Frontal cortex (tissue), 4 donors: Measurements from ENCODE around the gene IL22RA1. TPM values are rescaled to one million over a fixed set of nuclear protein-coding genes. Genes with fewer than 3 reads are reported as not detected.

ENCODE experiments used
- DNase-seq, 2 donors: peaks; one replicate each; pipeline ENCODE4 v3.0.0; 2012; ENCODE audit warnings: low spot score in 2 of 2
- FAIRE-seq: peaks from 2 replicates; lab custom pipeline; 2012; peaks lifted over from hg19 to GRCh38; lab: Jason Lieb, UNC
- total RNA-seq: library from RNA; depleted of rRNA; stranded (reverse); fragments of >200 nt; gene quantifications from one replicate; pipeline ENCODE4 v1.2.3, GENCODE V29; 2014
- donor health status: control.
- donor health status: control.
- donor health status: control.

The IL22RA1 gene
- total RNA-seq, 1 donor from 2014 or later, result not detected

- FAIRE-seq (no peak), DNase-seq (no peak)
These were observed 24.3 kb downstream of the IL22RA1 start for GRCh38 chr1:24118410-24119242.

- FAIRE-seq (no peak), DNase-seq (no peak)
These were observed 25.1 kb downstream of the IL22RA1 start for GRCh38 chr1:24117722-24118409.

- DNase-seq (no peak), FAIRE-seq (no peak)
These were observed 25.8 kb downstream of the IL22RA1 start for GRCh38 chr1:24117132-24117531.

GRCh38 chr1:24114753-24115152 is 28.2 kb downstream of the IL22RA1 start:
- FAIRE-seq, result no peak
- no peak for DNase-seq

- no peak for DNase-seq
- no peak for FAIRE-seq
These were observed 29.3 kb downstream of the IL22RA1 start for GRCh38 chr1:24113641-24114033.

- DNase-seq (peak in 1 of 2 donors; percentile 62), FAIRE-seq (no peak)
These were observed 30.8 kb downstream of the IL22RA1 start, which contains the start of gene MYOM3 for GRCh38 chr1:24111996-24112779. Gene MYOM3, minus strand, starts transcription at chr1:24112135. Its CDS starts 3,499 bp downstream, at chr1:24108636.

- no peak for FAIRE-seq
- no peak for DNase-seq
These were observed 31.5 kb downstream of the IL22RA1 start for GRCh38 chr1:24111262-24111995.

- DNase-seq (no peak), FAIRE-seq (no peak)
These were observed 32.2 kb downstream of the IL22RA1 start for GRCh38 chr1:24110642-24111261.

GRCh38 chr1:24109686-24110475 is 33.1 kb downstream of the IL22RA1 start:
- DNase-seq (no peak), FAIRE-seq (no peak)

GRCh38 chr1:24109166-24109483 is 33.8 kb downstream of the IL22RA1 start:
- DNase-seq (no peak), FAIRE-seq (no peak)

- FAIRE-seq, result no peak
- no peak for DNase-seq
These were observed 34.4 kb downstream of the IL22RA1 start for GRCh38 chr1:24108334-24109165.

- DNase-seq (no peak), FAIRE-seq (no peak)
These were observed 35.3 kb downstream of the IL22RA1 start for GRCh38 chr1:24107462-24108138.

GRCh38 chr1:24105368-24106160 is 37.4 kb downstream of the IL22RA1 start:
- no peak for DNase-seq
- FAIRE-seq, result no peak

- DNase-seq, result no peak
- FAIRE-seq, result no peak
These were observed 38.1 kb downstream of the IL22RA1 start for GRCh38 chr1:24104854-24105253.

- DNase-seq, result no peak
- FAIRE-seq, result no peak
These were observed 39.1 kb downstream of the IL22RA1 start for GRCh38 chr1:24103879-24104278.

- no peak for FAIRE-seq
- no peak for DNase-seq
These were observed 39.5 kb downstream of the IL22RA1 start for GRCh38 chr1:24103408-24103807.

- no peak for DNase-seq
- FAIRE-seq, result no peak
These were observed 40.0 kb downstream of the IL22RA1 start for GRCh38 chr1:24102961-24103360.
